ENCODE data around the gene ATP2B3. TPM values are rescaled to one million over a fixed set of nuclear protein-coding genes. Genes with fewer than 3 reads are reported as not detected.

Gene ATP2B3
- total and polyA plus RNA-seq, 2 experiments from 2014 or later = 0.17 TPM; not detected in 1

- TF ChIP-seq REST (IDR thresholded peaks at IDR 0.05; ENCODE audit: unreplicated experiment) (no peak), CTCF (conservative IDR thresholded peaks at IDR 0.05; ENCODE audit: low read depth in 2 of 2) (no peak), CREB1 (CRISPR knock-in tag; IDR thresholded peaks at IDR 0.05; ENCODE audit: low read depth) (no peak), STAT1 (IDR thresholded peaks at IDR 0.05; ENCODE audit: unreplicated experiment) (no peak), EZH2 (IDR thresholded peaks at IDR 0.05; ENCODE audit: low read depth, unreplicated experiment) (no peak), POLR2AphosphoS5 (IDR thresholded peaks at IDR 0.05; ENCODE audit: low read depth) (no peak), ETS1 (IDR thresholded peaks at IDR 0.05) (no peak), EZH2phosphoT487 (IDR thresholded peaks at IDR 0.05; ENCODE audit: unreplicated experiment) (no peak), ZNF331 (CRISPR knock-in tag; IDR thresholded peaks at IDR 0.05; ENCODE audit: low read depth) (no peak)
- TF ChIP-seq, protein P1, sequence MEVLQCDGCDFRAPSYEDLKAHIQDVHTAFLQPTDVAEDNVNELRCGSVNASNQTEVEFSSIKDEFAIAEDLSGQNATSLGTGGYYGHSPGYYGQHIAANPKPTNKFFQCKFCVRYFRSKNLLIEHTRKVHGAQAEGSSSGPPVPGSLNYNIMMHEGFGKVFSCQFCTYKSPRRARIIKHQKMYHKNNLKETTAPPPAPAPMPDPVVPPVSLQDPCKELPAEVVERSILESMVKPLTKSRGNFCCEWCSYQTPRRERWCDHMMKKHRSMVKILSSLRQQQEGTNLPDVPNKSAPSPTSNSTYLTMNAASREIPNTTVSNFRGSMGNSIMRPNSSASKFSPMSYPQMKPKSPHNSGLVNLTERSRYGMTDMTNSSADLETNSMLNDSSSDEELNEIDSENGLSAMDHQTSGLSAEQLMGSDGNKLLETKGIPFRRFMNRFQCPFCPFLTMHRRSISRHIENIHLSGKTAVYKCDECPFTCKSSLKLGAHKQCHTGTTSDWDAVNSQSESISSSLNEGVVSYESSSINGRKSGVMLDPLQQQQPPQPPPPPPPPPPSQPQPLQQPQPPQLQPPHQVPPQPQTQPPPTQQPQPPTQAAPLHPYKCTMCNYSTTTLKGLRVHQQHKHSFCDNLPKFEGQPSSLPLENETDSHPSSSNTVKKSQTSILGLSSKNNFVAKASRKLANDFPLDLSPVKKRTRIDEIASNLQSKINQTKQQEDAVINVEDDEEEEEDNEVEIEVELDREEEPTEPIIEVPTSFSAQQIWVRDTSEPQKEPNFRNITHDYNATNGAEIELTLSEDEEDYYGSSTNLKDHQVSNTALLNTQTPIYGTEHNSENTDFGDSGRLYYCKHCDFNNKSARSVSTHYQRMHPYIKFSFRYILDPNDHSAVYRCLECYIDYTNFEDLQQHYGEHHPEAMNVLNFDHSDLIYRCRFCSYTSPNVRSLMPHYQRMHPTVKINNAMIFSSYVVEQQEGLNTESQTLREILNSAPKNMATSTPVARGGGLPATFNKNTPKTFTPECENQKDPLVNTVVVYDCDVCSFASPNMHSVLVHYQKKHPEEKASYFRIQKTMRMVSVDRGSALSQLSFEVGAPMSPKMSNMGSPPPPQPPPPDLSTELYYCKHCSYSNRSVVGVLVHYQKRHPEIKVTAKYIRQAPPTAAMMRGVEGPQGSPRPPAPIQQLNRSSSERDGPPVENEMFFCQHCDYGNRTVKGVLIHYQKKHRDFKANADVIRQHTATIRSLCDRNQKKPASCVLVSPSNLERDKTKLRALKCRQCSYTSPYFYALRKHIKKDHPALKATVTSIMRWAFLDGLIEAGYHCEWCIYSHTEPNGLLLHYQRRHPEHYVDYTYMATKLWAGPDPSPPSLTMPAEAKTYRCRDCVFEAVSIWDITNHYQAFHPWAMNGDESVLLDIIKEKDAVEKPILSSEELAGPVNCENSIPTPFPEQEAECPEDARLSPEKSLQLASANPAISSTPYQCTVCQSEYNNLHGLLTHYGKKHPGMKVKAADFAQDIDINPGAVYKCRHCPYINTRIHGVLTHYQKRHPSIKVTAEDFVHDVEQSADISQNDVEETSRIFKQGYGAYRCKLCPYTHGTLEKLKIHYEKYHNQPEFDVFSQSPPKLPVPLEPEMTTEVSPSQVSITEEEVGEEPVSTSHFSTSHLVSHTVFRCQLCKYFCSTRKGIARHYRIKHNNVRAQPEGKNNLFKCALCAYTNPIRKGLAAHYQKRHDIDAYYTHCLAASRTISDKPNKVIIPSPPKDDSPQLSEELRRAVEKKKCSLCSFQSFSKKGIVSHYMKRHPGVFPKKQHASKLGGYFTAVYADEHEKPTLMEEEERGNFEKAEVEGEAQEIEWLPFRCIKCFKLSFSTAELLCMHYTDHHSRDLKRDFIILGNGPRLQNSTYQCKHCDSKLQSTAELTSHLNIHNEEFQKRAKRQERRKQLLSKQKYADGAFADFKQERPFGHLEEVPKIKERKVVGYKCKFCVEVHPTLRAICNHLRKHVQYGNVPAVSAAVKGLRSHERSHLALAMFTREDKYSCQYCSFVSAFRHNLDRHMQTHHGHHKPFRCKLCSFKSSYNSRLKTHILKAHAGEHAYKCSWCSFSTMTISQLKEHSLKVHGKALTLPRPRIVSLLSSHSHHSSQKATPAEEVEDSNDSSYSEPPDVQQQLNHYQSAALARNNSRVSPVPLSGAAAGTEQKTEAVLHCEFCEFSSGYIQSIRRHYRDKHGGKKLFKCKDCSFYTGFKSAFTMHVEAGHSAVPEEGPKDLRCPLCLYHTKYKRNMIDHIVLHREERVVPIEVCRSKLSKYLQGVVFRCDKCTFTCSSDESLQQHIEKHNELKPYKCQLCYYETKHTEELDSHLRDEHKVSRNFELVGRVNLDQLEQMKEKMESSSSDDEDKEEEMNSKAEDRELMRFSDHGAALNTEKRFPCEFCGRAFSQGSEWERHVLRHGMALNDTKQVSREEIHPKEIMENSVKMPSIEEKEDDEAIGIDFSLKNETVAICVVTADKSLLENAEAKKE (CRISPR knock-in tag; IDR thresholded peaks at IDR 0.05) = no peak
- H3K79me2 ChIP-seq (replicated peaks; ENCODE audit: insufficient read depth) = no peaks in the 10 kb centered on the region
- Mint-ChIP-seq H3K4me3 (no peak overlapping the region), H3K27me3 (ENCODE audit: insufficient read depth, low read depth, poor library complexity) (peaks cover 1% of the 10 kb centered on the region), H3K27ac (no peak overlapping the region), H3K36me3 (ENCODE audit: low read depth) (no peaks in the 10 kb centered on the region), H3K4me1 (no peaks in the 10 kb centered on the region), H3K9me3 (no peaks in the 10 kb centered on the region)
- no peaks in the 10 kb centered on the region for H3K36me3 ChIP-seq (ENCODE audit: insufficient read depth)
- no peaks in the 10 kb centered on the region for H3K4me1 ChIP-seq (ENCODE audit: insufficient read depth)
- no peaks in the 10 kb centered on the region for H3K27me3 ChIP-seq (ENCODE audit: insufficient read depth)
- no peaks in the 10 kb centered on the region for H3F3A ChIP-seq (replicated peaks; ENCODE audit: low read depth)
- H4K20me1 ChIP-seq (replicated peaks; ENCODE audit: insufficient read depth) = no peaks in the 10 kb centered on the region
- H2AFZ ChIP-seq = no peak overlapping the region
- H3K9me2 ChIP-seq (ENCODE audit: insufficient read depth) = no peaks in the 10 kb centered on the region
- H3K27ac ChIP-seq (ENCODE audit: low read depth) = no peak overlapping the region
- H3K4me2 ChIP-seq = no peak overlapping the region
- no peak overlapping the region for H3K4me3 ChIP-seq
- ATAC-seq (no peak), DNase-seq (ENCODE audit: low spot score) (no peak)
Observed at GRCh38 chrX:153631346-153631745, 113.9 kb downstream of the ATP2B3 start.

All from GM23338 (cell line).